Ovary (tissue), 3 donors: Measurements from ENCODE around the gene DISC1.

Experiments used
- CTCF ChIP-seq, 3 donors: fragments of 450-650 bp in 2 of 3; fragments of 200-600 bp in 1 of 3; IDR thresholded peaks; one replicate each; pipeline versions ENCODE4 v1.5.1 to v1.8.0; 2016 to 2022; ENCODE audit warnings: antibody characterized with exemption in 3 of 3, mild to moderate bottlenecking in 1 of 3
- EP300 ChIP-seq: sonication (generic); formaldehyde crosslinking; IDR thresholded peaks from one replicate; pipeline ENCODE4 v1.6.1; 2017; ENCODE audit warnings: antibody characterized with exemption
- POLR2A ChIP-seq: fragments of 450-650 bp; IDR thresholded peaks from one replicate; pipeline ENCODE4 v1.6.1; 2017; ENCODE audit warnings: antibody characterized with exemption, mild to moderate bottlenecking, moderate library complexity
- donor health status: DM: no; HTN: no; CAD: no.

- TF ChIP-seq CTCF (IDR thresholded peaks at IDR 0.05) (no peak), POLR2A (no peak), EP300 (no peak)
These were observed 270.2 kb downstream of the DISC1 start for GRCh38 chr1:231896806-231897205.
